ENCODE data around the gene THSD7A.

DNA sequence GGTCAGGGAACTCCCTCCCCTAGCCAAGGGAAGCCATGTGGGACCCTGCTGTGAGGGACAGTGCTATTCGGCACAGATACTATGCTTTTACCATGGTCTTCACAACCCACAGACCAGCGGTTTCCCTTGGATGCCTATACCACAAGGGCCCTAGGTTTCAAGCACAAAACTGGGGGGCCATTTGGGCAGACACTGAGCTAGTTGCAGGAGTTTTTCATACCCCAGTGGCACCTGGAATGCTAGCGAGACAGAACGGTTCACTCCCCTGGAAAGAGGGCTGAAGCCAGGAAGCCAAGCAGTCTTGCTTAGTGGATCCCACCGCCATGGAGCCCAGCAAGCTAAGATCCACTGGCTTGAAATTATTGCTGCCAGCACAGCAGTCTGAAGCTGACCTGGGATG, 156.8 kb downstream of the THSD7A start:
- TF ChIP-seq, protein P1, sequence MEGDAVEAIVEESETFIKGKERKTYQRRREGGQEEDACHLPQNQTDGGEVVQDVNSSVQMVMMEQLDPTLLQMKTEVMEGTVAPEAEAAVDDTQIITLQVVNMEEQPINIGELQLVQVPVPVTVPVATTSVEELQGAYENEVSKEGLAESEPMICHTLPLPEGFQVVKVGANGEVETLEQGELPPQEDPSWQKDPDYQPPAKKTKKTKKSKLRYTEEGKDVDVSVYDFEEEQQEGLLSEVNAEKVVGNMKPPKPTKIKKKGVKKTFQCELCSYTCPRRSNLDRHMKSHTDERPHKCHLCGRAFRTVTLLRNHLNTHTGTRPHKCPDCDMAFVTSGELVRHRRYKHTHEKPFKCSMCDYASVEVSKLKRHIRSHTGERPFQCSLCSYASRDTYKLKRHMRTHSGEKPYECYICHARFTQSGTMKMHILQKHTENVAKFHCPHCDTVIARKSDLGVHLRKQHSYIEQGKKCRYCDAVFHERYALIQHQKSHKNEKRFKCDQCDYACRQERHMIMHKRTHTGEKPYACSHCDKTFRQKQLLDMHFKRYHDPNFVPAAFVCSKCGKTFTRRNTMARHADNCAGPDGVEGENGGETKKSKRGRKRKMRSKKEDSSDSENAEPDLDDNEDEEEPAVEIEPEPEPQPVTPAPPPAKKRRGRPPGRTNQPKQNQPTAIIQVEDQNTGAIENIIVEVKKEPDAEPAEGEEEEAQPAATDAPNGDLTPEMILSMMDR (IDR thresholded peaks at IDR 0.05), result no peak
- no peak for TF ChIP-seq POLR2A (IDR thresholded peaks at IDR 0.05)

Data from lower leg skin (tissue), 3 donors.